HepG2 (cell line): ENCODE measurements around the gene ENG. TPM values are rescaled to one million over a fixed set of nuclear protein-coding genes. Genes with fewer than 3 reads are reported as not detected.

ENCODE experiments used
- CREM ChIP-seq, 2 experiments: sonication (generic) in 1 of 2; formaldehyde crosslinking in 1 of 2; IDR thresholded peaks; 2 replicates each; pipeline versions ENCODE4 v1.4.0 to v1.6.1; 2016 to 2020; ENCODE audit warnings: antibody characterized with exemption in 1 of 2, mild to moderate bottlenecking in 1 of 2, missing genetic modification reagents in 1 of 2
- FOXP4 ChIP-seq: sonication (generic); formaldehyde crosslinking; IDR thresholded peaks from 2 replicates; pipeline ENCODE4 v1.4.0; 2020; ENCODE audit warnings: missing genetic modification reagents
- GFI1 ChIP-seq: sonication (generic); formaldehyde crosslinking; IDR thresholded peaks from 2 replicates; pipeline ENCODE4 v1.5.0; 2020; ENCODE audit warnings: missing genetic modification reagents, mild to moderate bottlenecking, borderline replicate concordance
- HOXA5 ChIP-seq: sonication (generic); formaldehyde crosslinking; IDR thresholded peaks from 2 replicates; pipeline ENCODE4 v1.4.0; 2020; ENCODE audit warnings: missing genetic modification reagents
- MED8 ChIP-seq: sonication (generic); formaldehyde crosslinking; IDR thresholded peaks from 2 replicates; pipeline ENCODE4 v1.8.1; 2023; ENCODE audit warnings: mild to moderate bottlenecking, missing genetic modification reagents; ENCODE audit not compliant: insufficient replicate concordance
- PHF8 ChIP-seq: sonication (generic); formaldehyde crosslinking; IDR thresholded peaks from 2 replicates; pipeline ENCODE4 v1.5.0; 2020; ENCODE audit warnings: missing genetic modification reagents
- PPARG ChIP-seq: conservative IDR thresholded peaks from 2 replicates; pipeline ENCODE4 v1.6.1; 2016; ENCODE audit warnings: missing biosample characterization, missing genetic modification reagents
- PRDM15 ChIP-seq: sonication (generic); formaldehyde crosslinking; IDR thresholded peaks from 2 replicates; pipeline ENCODE4 v1.4.0; 2020; ENCODE audit warnings: missing genetic modification reagents
- PREB ChIP-seq: sonication (generic); formaldehyde crosslinking; IDR thresholded peaks from 2 replicates; pipeline ENCODE4 v1.4.0; 2020; ENCODE audit warnings: missing genetic modification reagents
- SALL2 ChIP-seq: sonication (generic); formaldehyde crosslinking; IDR thresholded peaks from 2 replicates; pipeline ENCODE4 v1.8.1; 2023; ENCODE audit warnings: mild to moderate bottlenecking, missing genetic modification reagents, inconsistent platforms
- SOX6 ChIP-seq, 2 experiments: fragments of 450-650 bp in 1 of 2; sonication (generic) in 1 of 2; formaldehyde crosslinking in 1 of 2; IDR thresholded peaks; 2 replicates each; pipeline versions ENCODE4 v1.4.0 to v1.6.1; 2017 to 2020; ENCODE audit warnings: antibody characterized with exemption in 1 of 2, mild to moderate bottlenecking in 1 of 2, missing genetic modification reagents in 1 of 2
- ZEB1 ChIP-seq: IDR thresholded peaks from 2 replicates; pipeline ENCODE4 v1.6.1; 2012; ENCODE audit warnings: mild to moderate bottlenecking, low read depth, inconsistent platforms; ENCODE audit not compliant: insufficient replicate concordance
- ZMYM3 ChIP-seq: sonication (generic); formaldehyde crosslinking; IDR thresholded peaks from 2 replicates; pipeline ENCODE4 v1.5.1; 2020; ENCODE audit warnings: mild to moderate bottlenecking, missing genetic modification reagents
- ZNF768 ChIP-seq: sonication (generic); formaldehyde crosslinking; IDR thresholded peaks from 2 replicates; pipeline ENCODE4 v1.4.0; 2020; ENCODE audit warnings: missing genetic modification reagents
- ZSCAN31 ChIP-seq: sonication (generic); formaldehyde crosslinking; IDR thresholded peaks from 2 replicates; pipeline ENCODE4 v1.5.0; 2020; ENCODE audit warnings: low read depth, mild to moderate bottlenecking, missing genetic modification reagents
- ZZZ3 ChIP-seq: sonication (generic); formaldehyde crosslinking; IDR thresholded peaks from 2 replicates; pipeline ENCODE4 v1.4.0; 2020; ENCODE audit warnings: missing genetic modification reagents, mild to moderate bottlenecking, borderline replicate concordance
- polyA plus RNA-seq, 8 experiments: library from polyadenylated mRNA; depleted of rRNA in 3 of 8; stranded (reverse) in 7 of 8; unstranded in 1 of 8; fragments of >200 nt; fragmentation: Illumina TruSeq in 4 of 8; extraction: Trizol in 4 of 8; gene quantifications; 2 replicates each; pipeline versions ENCODE4 v1.2.1 to v1.2.3, GENCODE V29; 2011 to 2016; ENCODE audit warnings: low read depth in 4 of 8, missing spikeins in 1 of 8, mixed read lengths in 1 of 8; ENCODE audit not compliant: insufficient read depth in 1 of 8
- total RNA-seq, 5 experiments: library from RNA; depleted of rRNA; stranded (reverse); fragments of >200 nt; fragmentation: Illumina TruSeq; extraction: Trizol; gene quantifications; 2 replicates each; pipeline ENCODE4 v1.2.3, GENCODE V29; 2016; ENCODE audit warnings: low read depth in 1 of 5
- TF ChIP-seq, protein P1 (sequence below): sonication (generic); formaldehyde crosslinking; IDR thresholded peaks from 2 replicates; pipeline ENCODE4 v1.5.1; 2020; ENCODE audit warnings: mild to moderate bottlenecking, moderate library complexity, missing genetic modification reagents

The ENG gene
- total and polyA plus RNA-seq, 2 of the 13 experiments (the other 11 are each of a cell fraction or from before 2014, with no cell fraction given): 0.02 to 1.1 TPM

DNA sequence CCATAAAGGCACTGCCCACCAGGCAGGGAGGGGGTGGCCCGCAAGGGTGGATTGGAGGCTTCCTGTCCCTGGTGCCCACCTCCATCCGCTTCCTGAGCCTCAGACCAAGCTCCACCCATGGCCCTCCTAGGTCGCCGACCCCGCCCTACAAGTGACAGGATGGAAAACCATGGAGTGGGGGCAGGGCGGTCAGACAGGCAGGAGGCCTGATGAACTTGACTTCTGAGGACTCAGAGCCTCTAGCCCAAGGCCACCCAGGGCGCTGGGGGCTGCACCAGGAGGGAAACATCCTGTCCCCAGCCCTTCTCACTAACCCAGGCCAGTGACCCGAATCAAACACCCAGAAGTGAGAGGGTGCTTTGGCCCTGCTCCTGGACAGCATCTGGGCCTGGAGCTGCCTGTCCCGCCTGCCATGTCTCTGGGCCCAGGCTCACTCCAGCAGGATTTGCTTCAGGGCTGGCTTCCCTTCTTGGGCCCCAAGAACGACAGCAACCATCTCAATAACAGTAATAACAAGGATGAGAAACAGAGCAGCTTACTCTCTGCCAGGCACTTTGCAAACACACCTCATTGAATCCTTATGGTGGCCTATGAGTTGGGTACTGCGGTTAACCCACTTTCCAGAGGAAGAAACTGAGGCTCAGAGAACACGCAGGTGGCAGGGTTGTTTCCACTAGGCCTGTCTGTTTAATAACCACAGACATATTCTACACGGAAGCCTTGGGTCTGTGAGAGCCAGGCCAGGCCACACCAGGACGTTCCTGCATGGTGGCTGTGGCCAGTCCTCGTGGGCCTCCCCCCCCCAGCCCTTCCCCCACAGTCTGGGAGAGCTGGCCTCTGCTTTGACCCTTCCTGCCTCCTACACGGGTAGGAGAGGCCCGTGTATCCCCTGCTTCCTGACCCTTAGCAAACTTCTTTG, 49.4 kb upstream of the ENG start (continued):
- no peak for TF ChIP-seq PRDM15 (CRISPR knock-in tag)
- TF ChIP-seq FOXP4: peak; percentile 73; the same call in 1 of the 2 replicates
- 0 out of 2 replicates have a peak, but pooled peaks have one; percentile 28 for TF ChIP-seq PREB
- peak; percentile 17 for TF ChIP-seq ZEB1
- TF ChIP-seq CREM (IDR thresholded peaks at IDR 0.05): peak; percentile 37
- TF ChIP-seq CREM (CRISPR knock-in tag; IDR thresholded peaks at IDR 0.05): no peak
- no peak; the same call in 1 of the 2 replicates for TF ChIP-seq ZNF768 (CRISPR knock-in tag)
- TF ChIP-seq SALL2 (CRISPR knock-in tag): peak; percentile 84
- no peak for TF ChIP-seq ZSCAN31 (CRISPR knock-in tag)
- peak; percentile 25; the same call in 1 of the 2 replicates for TF ChIP-seq GFI1
- TF ChIP-seq HOXA5 (CRISPR knock-in tag): peak; percentile 67; the same call in 1 of the 2 replicates
- peak; percentile 44; the same call in 1 of the 2 replicates for TF ChIP-seq PPARG (CRISPR knock-in tag)
- TF ChIP-seq, protein P1, sequence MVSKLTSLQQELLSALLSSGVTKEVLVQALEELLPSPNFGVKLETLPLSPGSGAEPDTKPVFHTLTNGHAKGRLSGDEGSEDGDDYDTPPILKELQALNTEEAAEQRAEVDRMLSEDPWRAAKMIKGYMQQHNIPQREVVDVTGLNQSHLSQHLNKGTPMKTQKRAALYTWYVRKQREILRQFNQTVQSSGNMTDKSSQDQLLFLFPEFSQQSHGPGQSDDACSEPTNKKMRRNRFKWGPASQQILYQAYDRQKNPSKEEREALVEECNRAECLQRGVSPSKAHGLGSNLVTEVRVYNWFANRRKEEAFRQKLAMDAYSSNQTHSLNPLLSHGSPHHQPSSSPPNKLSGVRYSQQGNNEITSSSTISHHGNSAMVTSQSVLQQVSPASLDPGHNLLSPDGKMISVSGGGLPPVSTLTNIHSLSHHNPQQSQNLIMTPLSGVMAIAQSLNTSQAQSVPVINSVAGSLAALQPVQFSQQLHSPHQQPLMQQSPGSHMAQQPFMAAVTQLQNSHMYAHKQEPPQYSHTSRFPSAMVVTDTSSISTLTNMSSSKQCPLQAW: peak; percentile 86
- peak; percentile 42; the same call in 1 of the 2 replicates for TF ChIP-seq PHF8 (CRISPR knock-in tag)
- TF ChIP-seq MED8 (CRISPR knock-in tag): peak; percentile 9
- no peak for TF ChIP-seq SOX6 (IDR thresholded peaks at IDR 0.05)
- TF ChIP-seq SOX6 (CRISPR knock-in tag; IDR thresholded peaks at IDR 0.05): peak; percentile 74
- peak; percentile 38; the same call in 1 of the 2 replicates for TF ChIP-seq ZMYM3 (CRISPR knock-in tag)
- TF ChIP-seq ZZZ3 (CRISPR knock-in tag): 0 out of 2 replicates have a peak, but pooled peaks have one; percentile 41
